Endothelial cell (in vitro differentiated cells): ENCODE results near the gene FLNA. TPM values are rescaled to one million over a fixed set of nuclear protein-coding genes. Genes with fewer than 3 reads are reported as not detected.

Experiments
- DNase-seq: peaks from one replicate; pipeline ENCODE4 v3.0.0; 2021; ENCODE audit warnings: low spot score
- H3K27ac Mint-ChIP-seq: one replicate; pipeline ENCODE4 v1.8.0; 2021; ENCODE audit warnings: mixed read lengths, inconsistent platforms; ENCODE audit not compliant: unreplicated experiment
- H3K27me3 Mint-ChIP-seq: one replicate; pipeline ENCODE4 v1.8.0; 2021; ENCODE audit warnings: mild to moderate bottlenecking, moderate library complexity, mixed read lengths, inconsistent platforms; ENCODE audit not compliant: unreplicated experiment
- H3K36me3 Mint-ChIP-seq: one replicate; pipeline ENCODE4 v1.8.0; 2021; ENCODE audit warnings: mild to moderate bottlenecking, low read depth, mixed read lengths, inconsistent platforms; ENCODE audit not compliant: unreplicated experiment
- H3K4me1 Mint-ChIP-seq: one replicate; pipeline ENCODE4 v1.8.0; 2021; ENCODE audit warnings: mild to moderate bottlenecking, mixed read lengths, inconsistent platforms; ENCODE audit not compliant: unreplicated experiment
- H3K4me3 Mint-ChIP-seq: one replicate; pipeline ENCODE4 v1.8.0; 2021; ENCODE audit warnings: mild to moderate bottlenecking, mixed read lengths, inconsistent platforms; ENCODE audit not compliant: unreplicated experiment
- H3K9me3 Mint-ChIP-seq: one replicate; pipeline ENCODE4 v1.8.0; 2021; ENCODE audit warnings: mixed read lengths, inconsistent platforms; ENCODE audit not compliant: unreplicated experiment
- CTCF ChIP-seq: fragments of 200-600 bp; sonication (generic); IDR thresholded peaks from one replicate; pipeline ENCODE4 v1.5.0; 2021; ENCODE audit warnings: antibody characterized with exemption; ENCODE audit not compliant: unreplicated experiment
- total RNA-seq: library from RNA; stranded (reverse); fragmentation: NEBNext Ultra II Directional; extraction: Animal tissue kit (Norgen Biotek cat#: 25700); gene quantifications from one replicate; pipeline ENCODE4 v1.2.1, GENCODE V29; 2021; ENCODE audit not compliant: unreplicated experiment

The FLNA gene
- total RNA-seq, 1 donor from 2014 or later: 1,022 TPM

GRCh38 chrX:154329294-154329693, 45.1 kb downstream of the FLNA start:
- Mint-ChIP-seq H3K4me3 (no peak overlapping the region), H3K36me3 (no peaks in the 10 kb centered on the region), H3K4me1 (no peaks in the 10 kb centered on the region), H3K9me3 (no peaks in the 10 kb centered on the region), H3K27me3 (peaks cover 5% of the 10 kb centered on the region), H3K27ac (no peak overlapping the region)
- DNase-seq: no peak
- no peak for TF ChIP-seq CTCF

GRCh38 chrX:154328646-154329045, 45.8 kb downstream of the FLNA start:
- no peaks in the 10 kb centered on the region for H3K4me1 Mint-ChIP-seq
- TF ChIP-seq CTCF: no peak
- no peaks in the 10 kb centered on the region for H3K9me3 Mint-ChIP-seq
- H3K27me3 Mint-ChIP-seq: peaks cover 5% of the 10 kb centered on the region
- H3K4me3 Mint-ChIP-seq: no peak overlapping the region
- no peaks in the 10 kb centered on the region for H3K36me3 Mint-ChIP-seq
- H3K27ac Mint-ChIP-seq: no peak overlapping the region
- DNase-seq: no peak

- Mint-ChIP-seq H3K4me1 (no peaks in the 10 kb centered on the region), H3K36me3 (no peaks in the 10 kb centered on the region), H3K4me3 (no peak overlapping the region), H3K27ac (no peak overlapping the region), H3K9me3 (no peaks in the 10 kb centered on the region), H3K27me3 (peaks cover 6% of the 10 kb centered on the region)
- no peak for TF ChIP-seq CTCF
- no peak for DNase-seq
These were observed 47.2 kb downstream of the FLNA start for GRCh38 chrX:154327038-154327820.

GRCh38 chrX:154325541-154325940, 48.9 kb downstream of the FLNA start:
- Mint-ChIP-seq H3K4me1 (peaks cover 2% of the 10 kb centered on the region), H3K36me3 (no peaks in the 10 kb centered on the region)
- DNase-seq: no peak

More at GRCh38 chrX:154325541-154325940, 48.9 kb downstream of the FLNA start:
- Mint-ChIP-seq H3K27ac (no peak overlapping the region), H3K9me3 (no peaks in the 10 kb centered on the region), H3K27me3 (peaks cover 6% of the 10 kb centered on the region), H3K4me3 (no peak overlapping the region)
- no peak for TF ChIP-seq CTCF
